K562 (cell line): Measurements from ENCODE around the gene IL17REL. TPM values are rescaled to one million over a fixed set of nuclear protein-coding genes. Genes with fewer than 3 reads are reported as not detected.
A peak's percentile ranks its signal among the peaks of the same experiment; 100 is the strongest.

ENCODE experiments used
- ATAC-seq: fragments of 200-7000 bp; cut with Tn5 transposase; 3 replicates; pipeline ENCODE4 v1.9.1; 2020; ENCODE audit warnings: moderate library complexity
- BruUV-seq: library from RNA; stranded (reverse); fragments of 400-500 nt; replicated peaks from 2 replicates; lab custom pipeline; 2021; lab: Mats Ljungman, UMichigan
- CTCF ChIA-PET: fragments of 300-600 bp; formaldehyde crosslinking; extraction: SDS; loops from one replicate; lab custom pipeline; 2021; ENCODE audit warnings: low intra/inter-chr PET ratio; lab: Yijun Ruan, JAX
- POLR2A ChIA-PET: fragments of 300-600, 350-650 bp; sonication (Branson Sonifier 250); formaldehyde crosslinking; extraction: SDS; loops from one replicate; lab custom pipeline; 2021; ENCODE audit warnings: antibody characterized with exemption, inconsistent platforms; lab: Yijun Ruan, JAX
- DNase-seq, 4 experiments: peaks; one replicate each; pipeline versions ENCODE4 v3.0.0 to v3.0.0-alpha.2; 2011 to 2018; ENCODE audit warnings: low spot score in 3 of 4, mixed read lengths in 3 of 4; ENCODE audit errors: extremely low read depth in 1 of 4
- FAIRE-seq: peaks from 2 replicates; lab custom pipeline; 2011; peaks lifted over from hg19 to GRCh38; lab: Jason Lieb, UNC
- H2AFZ ChIP-seq: 2 replicates; pipeline ENCODE4 v1.6.0; 2011; ENCODE audit warnings: low read depth, low read length, control low read depth, inconsistent platforms
- H3K27ac ChIP-seq: fragments of 200-600 bp; 3 replicates; pipeline ENCODE4 v1.8.0; 2011; ENCODE audit warnings: low read depth, mild to moderate bottlenecking, control low read depth, inconsistent platforms, low read length, moderate library complexity, mixed read lengths; ENCODE audit errors: extremely low read depth
- H3K27me3 ChIP-seq, 2 experiments: fragments of 300-600 bp in 1 of 2; 2 replicates in 1 of 2; 3 replicates in 1 of 2; pipeline versions ENCODE4 v1.6.0 to v1.8.0; 2011; ENCODE audit warnings: inconsistent platforms in 2 of 2, low read length in 2 of 2, mild to moderate bottlenecking in 1 of 2, mixed read lengths in 1 of 2, moderate library complexity in 1 of 2; ENCODE audit not compliant: control insufficient read depth in 2 of 2, insufficient read depth in 2 of 2
- H3K36me3 ChIP-seq: fragments of 300-600 bp; 3 replicates; pipeline ENCODE4 v1.8.0; 2011; ENCODE audit warnings: mild to moderate bottlenecking, low read length, inconsistent platforms; ENCODE audit not compliant: control insufficient read depth, insufficient read depth
- H3K4me1 ChIP-seq, 2 experiments: fragments of 200-600 bp in 1 of 2; replicated peaks in 1 of 2; 2 replicates in 1 of 2; 3 replicates in 1 of 2; pipeline versions ENCODE4 v1.5.1 to v1.8.0; 2011; ENCODE audit warnings: inconsistent platforms in 2 of 2, low read length in 2 of 2, mild to moderate bottlenecking in 1 of 2, mixed read lengths in 1 of 2, moderate library complexity in 1 of 2; ENCODE audit not compliant: control insufficient read depth in 2 of 2, insufficient read depth in 2 of 2
- H3K4me2 ChIP-seq: 2 replicates; pipeline ENCODE4 v1.6.1; 2011; ENCODE audit warnings: low read length, control low read depth, inconsistent platforms, mixed read lengths; ENCODE audit not compliant: insufficient read depth
- H3K4me3 ChIP-seq: fragments of 200-600 bp; sonication (generic), shearing (Covaris generic); 2 replicates; pipeline ENCODE4 v1.5.1; 2016; ENCODE audit warnings: control low read depth, inconsistent platforms
- H3K79me2 ChIP-seq: fragments of 200-600 bp; 3 replicates; pipeline ENCODE4 v1.8.0; 2011; ENCODE audit warnings: low read length, inconsistent platforms; ENCODE audit not compliant: control insufficient read depth, insufficient read depth
- H3K9ac ChIP-seq, 2 experiments: 2 replicates each; pipeline versions ENCODE4 v1.6.0 to v1.6.1; 2011; ENCODE audit warnings: low read depth in 2 of 2, low read length in 2 of 2, control low read depth in 1 of 2, inconsistent platforms in 1 of 2, mild to moderate bottlenecking in 1 of 2, mixed read lengths in 1 of 2; ENCODE audit not compliant: insufficient read depth in 1 of 2
- H3K9me1 ChIP-seq: one replicate; pipeline ENCODE4 v1.6.0; 2011; ENCODE audit warnings: inconsistent platforms, mild to moderate bottlenecking, low read length, moderate library complexity; ENCODE audit not compliant: control insufficient read depth, insufficient read depth
- H3K9me3 ChIP-seq: replicated peaks from 2 replicates; pipeline ENCODE4 v1.5.1; 2011; ENCODE audit warnings: low read depth, low read length, inconsistent platforms; ENCODE audit not compliant: control insufficient read depth, insufficient read depth
- H4K20me1 ChIP-seq: replicated peaks from 2 replicates; pipeline ENCODE4 v1.6.1; 2011; ENCODE audit warnings: low read length, inconsistent platforms, mixed read lengths; ENCODE audit not compliant: control insufficient read depth, insufficient read depth
- COPS2 ChIP-seq: fragments of 450-650 bp; conservative IDR thresholded peaks from 2 replicates; pipeline ENCODE4 v1.6.1; 2016; ENCODE audit warnings: mild to moderate bottlenecking, moderate library complexity
- CUX1 ChIP-seq: fragments of 200-800 bp; sonication (Bioruptor generic); IDR thresholded peaks from 2 replicates; pipeline ENCODE4 v1.6.1; 2016; ENCODE audit warnings: missing genetic modification characterization, missing compliant biosample characterization
- ETV1 ChIP-seq: fragments of 450-650 bp; conservative IDR thresholded peaks from 2 replicates; pipeline ENCODE4 v1.6.1; 2016; ENCODE audit warnings: missing genetic modification characterization, control low read depth, low read depth, missing compliant biosample characterization
- KDM2B ChIP-seq: fragments of 250-450 bp; sonication (Bioruptor Pico); IDR thresholded peaks from 2 replicates; pipeline ENCODE4 v1.8.0; 2021; ENCODE audit warnings: mild to moderate bottlenecking, moderate library complexity
- L3MBTL2 ChIP-seq: fragments of 450-650 bp; IDR thresholded peaks from 2 replicates; pipeline ENCODE4 v1.6.1; 2016; ENCODE audit warnings: mild to moderate bottlenecking, moderate library complexity
- LARP7 ChIP-seq: fragments of 450-650 bp; IDR thresholded peaks from 2 replicates; pipeline ENCODE4 v1.6.1; 2016
- MIER1 ChIP-seq: fragments of 450-650 bp; IDR thresholded peaks from 2 replicates; pipeline ENCODE4 v1.6.1; 2016; ENCODE audit warnings: antibody characterized with exemption, mild to moderate bottlenecking, low read depth
- ZC3H11A ChIP-seq: IDR thresholded peaks from 2 replicates; pipeline ENCODE4 v1.6.1; 2012; ENCODE audit warnings: low read depth, low read length, improper control_type of control experiment
- ZC3H4 ChIP-seq: sonication (generic); formaldehyde crosslinking; IDR thresholded peaks from 2 replicates; pipeline ENCODE4 v1.9.0; 2021; ENCODE audit warnings: missing genetic modification reagents, borderline replicate concordance
- WGBS: fragments of 100-300 bp; shearing (Covaris generic); methylation state at CpG from one replicate; pipeline ENCODE4 v1.1.6; 2016; ENCODE audit warnings: low coverage, mixed read lengths; ENCODE audit not compliant: insufficient coverage; ENCODE audit errors: missing lambda C conversion rate; 5-methylcytosine and 5-hydroxymethylcytosine counted together
- in situ Hi-C: fragments of 300-500 bp; cut with MboI; formaldehyde crosslinking; loops from 4 replicates; pipeline ENCODE4 v1.15.0; 2018; ENCODE audit warnings: inconsistent platforms, mixed read lengths
- intact Hi-C: fragments of 100-400 bp; cut with micrococcal nuclease; formaldehyde crosslinking; loops from 2 replicates; pipeline ENCODE4 v1.14.2; 2022
- polyA plus RNA-seq, 8 experiments: library from polyadenylated mRNA; depleted of rRNA in 4 of 8; stranded (reverse) in 5 of 8; unstranded in 3 of 8; fragments of >200 nt; fragmentation: Nextera tagmentation in 2 of 8; fragmentation: Illumina TruSeq in 1 of 8; extraction: Ambion mirVana in 2 of 8; extraction: Trizol in 1 of 8; gene quantifications; 2 replicates each; pipeline versions ENCODE4 v1.2.1 to v1.2.3, GENCODE V29; 2011 to 2014; ENCODE audit warnings: inconsistent platforms in 1 of 8, missing spikeins in 1 of 8
- total RNA-seq, 7 experiments: library from RNA; depleted of rRNA in 6 of 7; stranded (reverse); fragments of >200 nt in 6 of 7; fragmentation: Illumina TruSeq in 2 of 7; extraction: Trizol in 2 of 7; gene quantifications; 2 replicates each; pipeline versions ENCODE4 v1.2.1 to v1.2.3, GENCODE V29; 2011 to 2021; ENCODE audit warnings: low replicate concordance in 1 of 7

IL17REL gene
- total and polyA plus RNA-seq, 9 of the 15 experiments (the other 6 are each of a cell fraction or from before 2014, with no cell fraction given) = 0.05 to 0.42 (median 0.11) TPM; not detected in 4

- no peaks in the 10 kb centered on the region for H3K9me3 ChIP-seq
- no peak for TF ChIP-seq LARP7
- TF ChIP-seq, all 486 proteins: peak for 0
- H4K20me1 ChIP-seq = no peaks in the 10 kb centered on the region
- ATAC-seq (no peak), FAIRE-seq (no peak), DNase-seq (no peak)
- H2AFZ ChIP-seq = no peak overlapping the region
- POLR2A ChIA-PET = interaction anchor here (0.6 to 1.1 kb wide), 3 partner anchors 17 to 348 kb away, joined by 3 read pairs; no protein-coding TSS in a partner anchor
- CTCF ChIA-PET = no interaction called here
- H3K79me2 ChIP-seq = no peaks in the 10 kb centered on the region
- WGBS = 22% methylated on average over 24 of the region's 42 CpGs
- in situ Hi-C loops (no loop called here), intact Hi-C loops (no loop called here)
- H3K4me1 ChIP-seq = peaks cover 0 to 39% of the 10 kb centered on the region in 2 experiments; a peak in 2 of 5 replicates
- H3K4me3 ChIP-seq = no peak overlapping the region
- peaks cover 4 to 57% of the 10 kb centered on the region in 2 experiments; a peak in 4 of 5 replicates for H3K27me3 ChIP-seq
- BruUV-seq = no TSS peak
- H3K9me1 ChIP-seq = no peaks in the 10 kb centered on the region
- H3K36me3 ChIP-seq = no peaks in the 10 kb centered on the region
- no peak overlapping the region for H3K4me2 ChIP-seq
- H3K9ac ChIP-seq = peak overlapping the region in 1 of 2 experiments; percentile 4; a peak in 1 of 4 replicates
- H3K27ac ChIP-seq = no peak overlapping the region
Observed at GRCh38 chr22:50027639-50028537, 15.3 kb upstream of the IL17REL start.

GRCh38 chr22:50025993-50026392 is 13.4 kb upstream of the IL17REL start:
- POLR2A ChIA-PET = no interaction called here
- DNase-seq (no peak), ATAC-seq (no peak), FAIRE-seq (no peak)
- H3K9me3 ChIP-seq = no peaks in the 10 kb centered on the region
- CTCF ChIA-PET = interaction anchor here (0.6 kb wide), 1 partner anchor 96 kb away, joined by 3 read pairs; no protein-coding TSS in a partner anchor
- H3K9me1 ChIP-seq = no peaks in the 10 kb centered on the region
- intact Hi-C loops = no loop called here
- peaks cover 4 to 38% of the 10 kb centered on the region in 2 experiments; a peak in 4 of 5 replicates for H3K27me3 ChIP-seq
- no peaks in the 10 kb centered on the region for H4K20me1 ChIP-seq
- H3K27ac ChIP-seq = no peak overlapping the region
- TF ChIP-seq L3MBTL2 (no peak), MIER1 (no peak), ZC3H11A (no peak), ZC3H4 (CRISPR knock-in tag) (no peak), COPS2 (no peak), CUX1 (no peak), ETV1 (tag) (no peak), KDM2B (CRISPR knock-in tag) (no peak)
- WGBS = 7% methylated on average over 12 of the region's 13 CpGs
- in situ Hi-C loops = no loop called here
- H3K79me2 ChIP-seq = no peaks in the 10 kb centered on the region
- no peak overlapping the region for H3K9ac ChIP-seq
- no TSS peak for BruUV-seq
- H3K4me3 ChIP-seq = no peak overlapping the region
- no peak overlapping the region for H2AFZ ChIP-seq
- no peak overlapping the region for H3K4me2 ChIP-seq
- H3K36me3 ChIP-seq = no peaks in the 10 kb centered on the region
- H3K4me1 ChIP-seq = peaks cover 0 to 21% of the 10 kb centered on the region in 2 experiments; a peak in 2 of 5 replicates
